ENCODE data around the gene ASF1A. TPM values are rescaled to one million over a fixed set of nuclear protein-coding genes. Genes with fewer than 3 reads are reported as not detected.

Gene ASF1A
- total and polyA plus RNA-seq, 2 of the 13 experiments (the other 11 are each of a cell fraction or from before 2014, with no cell fraction given): 14.5 to 49.9 TPM

DNA sequence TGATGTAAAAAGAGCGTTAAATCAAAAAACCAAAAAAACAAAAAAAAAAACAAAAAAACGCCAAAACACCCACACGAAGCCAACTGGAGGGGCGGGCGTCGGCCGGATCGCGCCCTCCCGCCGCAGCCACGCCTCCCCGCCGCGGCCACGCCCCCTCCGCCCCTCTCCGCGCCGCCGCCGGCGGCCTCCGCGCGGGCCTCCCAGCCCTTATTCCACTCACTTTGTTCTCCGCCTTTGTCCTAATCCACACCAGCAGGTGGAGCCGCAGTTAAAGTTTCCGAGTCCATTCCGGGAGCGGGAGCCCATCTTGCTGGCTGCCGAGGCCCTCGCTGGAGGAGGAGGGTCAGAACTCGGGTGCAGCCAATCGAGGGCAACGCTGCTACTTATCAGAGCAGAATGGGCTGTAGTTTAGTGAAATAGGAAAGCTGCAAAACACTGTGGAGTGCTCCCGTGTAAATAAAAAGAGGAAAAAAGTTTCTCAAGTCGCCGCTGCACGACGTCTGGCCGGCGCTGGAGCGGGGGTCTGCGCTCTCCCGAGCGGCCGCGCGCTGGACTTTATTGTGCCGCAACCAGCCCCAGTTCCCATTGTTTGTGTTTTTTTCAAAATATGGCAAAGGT, at the start of gene ASF1A (continued):
- TF ChIP-seq ZNF318 (CRISPR knock-in tag; IDR thresholded peaks at IDR 0.05) (no peak; the same call in 1 of the 2 replicates), ZSCAN12 (CRISPR knock-in tag; IDR thresholded peaks at IDR 0.05) (no peak), ZSCAN31 (CRISPR knock-in tag; IDR thresholded peaks at IDR 0.05; ENCODE audit: low read depth) (peak; percentile 71), ZNF138 (CRISPR knock-in tag; IDR thresholded peaks at IDR 0.05; ENCODE audit: low read depth) (no peak), ZNF557 (CRISPR knock-in tag; IDR thresholded peaks at IDR 0.05) (no peak), GLMP (CRISPR knock-in tag; IDR thresholded peaks at IDR 0.05; ENCODE audit: borderline replicate concordance) (no peak), SPEN (CRISPR knock-in tag; IDR thresholded peaks at IDR 0.05; ENCODE audit: low read depth) (peak; percentile 85), DR1 (CRISPR knock-in tag; IDR thresholded peaks at IDR 0.05) (peak; percentile 90; the same call in 1 of the 2 replicates), ZC3H13 (CRISPR knock-in tag; IDR thresholded peaks at IDR 0.05) (peak; percentile 68; the same call in 1 of the 2 replicates), RARA (CRISPR knock-in tag; IDR thresholded peaks at IDR 0.05) (no peak), TP53 (CRISPR knock-in tag; conservative IDR thresholded peaks at IDR 0.05) (peak; percentile 76; the same call in 1 of the 2 replicates), CBX1 (IDR thresholded peaks at IDR 0.05; ENCODE audit: low read depth) (no peak), ZNF30 (CRISPR knock-in tag; IDR thresholded peaks at IDR 0.05) (no peak), FOSL1 (CRISPR knock-in tag; IDR thresholded peaks at IDR 0.05; ENCODE audit: borderline replicate concordance) (no peak; the same call in 1 of the 2 replicates), KDM3A (CRISPR knock-in tag; IDR thresholded peaks at IDR 0.05; ENCODE audit: low read depth) (peak; percentile 88), ZNF580 (CRISPR knock-in tag; IDR thresholded peaks at IDR 0.05; ENCODE audit: borderline replicate concordance, low read depth) (peak; percentile 69; the same call in 1 of the 2 replicates), SALL2 (CRISPR knock-in tag; IDR thresholded peaks at IDR 0.05) (0 out of 2 replicates have a peak, but pooled peaks have one; percentile 19)
- TF ChIP-seq, protein P1, sequence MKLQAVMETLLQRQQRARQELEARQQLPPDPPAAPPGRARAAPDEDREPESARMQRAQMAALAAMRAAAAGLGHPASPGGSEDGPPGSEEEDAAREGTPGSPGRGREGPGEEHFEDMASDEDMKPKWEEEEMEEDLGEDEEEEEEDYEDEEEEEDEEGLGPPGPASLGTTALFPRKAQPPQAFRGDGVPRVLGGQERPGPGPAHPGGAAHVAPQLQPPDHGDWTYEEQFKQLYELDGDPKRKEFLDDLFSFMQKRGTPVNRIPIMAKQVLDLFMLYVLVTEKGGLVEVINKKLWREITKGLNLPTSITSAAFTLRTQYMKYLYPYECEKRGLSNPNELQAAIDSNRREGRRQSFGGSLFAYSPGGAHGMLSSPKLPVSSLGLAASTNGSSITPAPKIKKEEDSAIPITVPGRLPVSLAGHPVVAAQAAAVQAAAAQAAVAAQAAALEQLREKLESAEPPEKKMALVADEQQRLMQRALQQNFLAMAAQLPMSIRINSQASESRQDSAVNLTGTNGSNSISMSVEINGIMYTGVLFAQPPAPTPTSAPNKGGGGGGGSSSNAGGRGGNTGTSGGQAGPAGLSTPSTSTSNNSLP (IDR thresholded peaks at IDR 0.05; ENCODE audit: low read depth, low read length): peak; percentile 51; the same call in 1 of the 2 replicates
